Tracheal epithelial cell (primary cell): ENCODE data around the gene SSUH2. TPM values are rescaled to one million over a fixed set of nuclear protein-coding genes. Genes with fewer than 3 reads are reported as not detected.

Source experiments
- total RNA-seq: library from RNA; depleted of rRNA; stranded (reverse); fragments of >200 nt; gene quantifications from 2 replicates; pipeline ENCODE4 v1.2.1, GENCODE V29; 2014

Gene SSUH2, protein sequence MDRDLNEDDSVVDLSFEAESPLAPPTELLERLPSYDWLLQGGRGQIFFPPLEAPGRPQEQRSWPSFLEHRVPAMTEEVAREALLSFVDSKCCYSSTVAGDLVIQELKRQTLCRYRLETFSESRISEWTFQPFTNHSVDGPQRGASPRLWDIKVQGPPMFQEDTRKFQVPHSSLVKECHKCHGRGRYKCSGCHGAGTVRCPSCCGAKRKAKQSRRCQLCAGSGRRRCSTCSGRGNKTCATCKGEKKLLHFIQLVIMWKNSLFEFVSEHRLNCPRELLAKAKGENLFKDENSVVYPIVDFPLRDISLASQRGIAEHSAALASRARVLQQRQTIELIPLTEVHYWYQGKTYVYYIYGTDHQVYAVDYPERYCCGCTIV
- 0.24 and 0.43 TPM in 2 replicates for total RNA-seq

GRCh38 chr3:8644748-8645390 lies at the start of gene SSUH2:
TSS of gene SSUH2 (minus strand) at chr3:8644798. CDS start at chr3:8644758, 40 bp downstream.

Other genes with a start within 250 kb of the SSUH2 start
- 3.4 and 91.1 TPM in 2 replicates for gene LMCD1, start 143.0 kb downstream of the SSUH2 start, total RNA-seq
- not detected in 2 replicates for gene CAV3, start 89.0 kb upstream of the SSUH2 start, total RNA-seq
- under 0.01 and 1.7 TPM in 2 replicates for gene OXTR, start 124.8 kb upstream of the SSUH2 start, total RNA-seq